Measurements from ENCODE around the gene TTN.

DNA sequence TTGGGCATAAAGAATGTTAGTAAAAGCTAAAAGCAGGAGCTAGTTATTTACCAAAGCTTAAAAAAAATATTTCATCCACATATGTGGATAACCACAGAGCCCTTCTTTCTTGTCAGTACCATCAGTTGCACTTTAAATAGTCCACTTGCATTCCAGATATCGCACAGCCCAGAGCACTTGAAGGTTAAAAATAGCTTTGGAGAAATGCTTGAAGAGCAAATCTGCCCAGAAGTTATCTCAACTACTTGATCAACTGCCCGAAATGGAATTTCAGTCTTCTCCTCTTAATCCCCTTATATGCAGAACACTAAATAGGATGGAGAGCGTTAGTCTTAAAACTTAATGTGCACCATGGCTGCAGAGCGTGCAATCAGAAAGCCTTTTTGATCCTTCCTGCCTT lies 178.6 kb downstream of the TTN start:
- TF ChIP-seq EZH2phosphoT487 (IDR thresholded peaks at IDR 0.05; ENCODE audit: low read depth), result no peak
- TF ChIP-seq, protein P1, sequence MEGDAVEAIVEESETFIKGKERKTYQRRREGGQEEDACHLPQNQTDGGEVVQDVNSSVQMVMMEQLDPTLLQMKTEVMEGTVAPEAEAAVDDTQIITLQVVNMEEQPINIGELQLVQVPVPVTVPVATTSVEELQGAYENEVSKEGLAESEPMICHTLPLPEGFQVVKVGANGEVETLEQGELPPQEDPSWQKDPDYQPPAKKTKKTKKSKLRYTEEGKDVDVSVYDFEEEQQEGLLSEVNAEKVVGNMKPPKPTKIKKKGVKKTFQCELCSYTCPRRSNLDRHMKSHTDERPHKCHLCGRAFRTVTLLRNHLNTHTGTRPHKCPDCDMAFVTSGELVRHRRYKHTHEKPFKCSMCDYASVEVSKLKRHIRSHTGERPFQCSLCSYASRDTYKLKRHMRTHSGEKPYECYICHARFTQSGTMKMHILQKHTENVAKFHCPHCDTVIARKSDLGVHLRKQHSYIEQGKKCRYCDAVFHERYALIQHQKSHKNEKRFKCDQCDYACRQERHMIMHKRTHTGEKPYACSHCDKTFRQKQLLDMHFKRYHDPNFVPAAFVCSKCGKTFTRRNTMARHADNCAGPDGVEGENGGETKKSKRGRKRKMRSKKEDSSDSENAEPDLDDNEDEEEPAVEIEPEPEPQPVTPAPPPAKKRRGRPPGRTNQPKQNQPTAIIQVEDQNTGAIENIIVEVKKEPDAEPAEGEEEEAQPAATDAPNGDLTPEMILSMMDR (IDR thresholded peaks at IDR 0.05; ENCODE audit: low read depth, low read length), result no peak

Measured in OCI-LY3 (cell line).